Right lobe of liver (tissue), 6 donors: ENCODE data around the gene HNRNPLL. TPM values are rescaled to one million over a fixed set of nuclear protein-coding genes. Genes with fewer than 3 reads are reported as not detected.

Experiments used
- ATAC-seq, 4 donors: fragments of 200-7000 bp; cut with Tn5 transposase; one replicate each; pipeline ENCODE4 v1.9.1; 2020; ENCODE audit warnings: mild to moderate bottlenecking in 4 of 4, moderate library complexity in 4 of 4
- DNase-seq, 3 donors: peaks; one replicate each; pipeline ENCODE4 v3.0.0-alpha.2; 2020
- H3K27ac ChIP-seq, 3 donors: fragments of 200-600 bp; one replicate each; pipeline ENCODE4 v1.8.0; 2022
- H3K27me3 ChIP-seq, 2 donors: fragments of 200-600 bp; one replicate each; pipeline ENCODE4 v1.8.0; 2022
- H3K36me3 ChIP-seq, 4 donors: fragments of 200-600 bp; sonication (generic) in 1 of 4; one replicate each; pipeline versions ENCODE4 v1.5.1 to v1.8.0; 2017 to 2022; ENCODE audit warnings: control low read depth in 1 of 4
- H3K4me1 ChIP-seq, 4 donors: fragments of 200-600 bp; sonication (generic) in 1 of 4; one replicate each; pipeline versions ENCODE4 v1.5.1 to v1.8.0; 2017 to 2022; ENCODE audit warnings: control low read depth in 1 of 4
- H3K4me3 ChIP-seq, 3 donors: fragments of 200-600 bp; one replicate each; pipeline ENCODE4 v1.8.0; 2022
- H3K9me3 ChIP-seq, 4 donors: fragments of 200-600 bp; sonication (generic) in 1 of 4; one replicate each; pipeline versions ENCODE4 v1.5.1 to v1.8.0; 2017 to 2022; ENCODE audit warnings: control low read depth in 1 of 4
- POLR2A ChIP-seq: fragments of 450-650 bp; IDR thresholded peaks from one replicate; pipeline ENCODE4 v1.6.1; 2017; ENCODE audit warnings: antibody characterized with exemption, mild to moderate bottlenecking
- WGBS: methylation state at CpG from one replicate; pipeline ENCODE4 v1.1.6; 2018; ENCODE audit warnings: low coverage, low lambda C conversion rate; ENCODE audit not compliant: insufficient coverage; ENCODE audit errors: missing lambda C conversion rate; 5-methylcytosine and 5-hydroxymethylcytosine counted together
- intact Hi-C, 2 donors: fragments of 100-400 bp; cut with DNase I; formaldehyde crosslinking; loops; one replicate each; pipeline versions ENCODE4 v1.11.2 to v1.14.1; 2022
- total RNA-seq, 6 experiments: library from RNA; depleted of rRNA in 2 of 6; stranded (reverse); fragments of >200 nt in 2 of 6; fragmentation: NEBNext Ultra II Directional in 3 of 6; extraction: Animal tissue kit (Norgen Biotek cat#: 25700) in 3 of 6; gene quantifications; one replicate each; pipeline versions ENCODE4 v1.1.0 to v1.2.4, GENCODE V29; 2016 to 2023
- TF ChIP-seq, protein P1 (sequence below), 4 donors: fragments of 200-600 bp in 3 of 4; fragments of 450-650 bp in 1 of 4; IDR thresholded peaks; one replicate each; pipeline versions ENCODE4 v1.5.1 to v1.8.0; 2016 to 2022; ENCODE audit warnings: antibody characterized with exemption in 4 of 4, mild to moderate bottlenecking in 2 of 4
- donor health status: DM: no; HTN: yes; CAD: no.
- donor health status: DM: no; HTN: no; CAD: no.
- donor health status: DM: no; HTN: no; CAD: no.
- donor health status: DM: no; HTN: yes; CAD: no.
- donor health status: DM: no; HTN: yes; CAD: no.

Gene HNRNPLL
- total RNA-seq, 6 experiments from 2014 or later, result 9.2 to 15.9 (median 13.9) TPM

DNA sequence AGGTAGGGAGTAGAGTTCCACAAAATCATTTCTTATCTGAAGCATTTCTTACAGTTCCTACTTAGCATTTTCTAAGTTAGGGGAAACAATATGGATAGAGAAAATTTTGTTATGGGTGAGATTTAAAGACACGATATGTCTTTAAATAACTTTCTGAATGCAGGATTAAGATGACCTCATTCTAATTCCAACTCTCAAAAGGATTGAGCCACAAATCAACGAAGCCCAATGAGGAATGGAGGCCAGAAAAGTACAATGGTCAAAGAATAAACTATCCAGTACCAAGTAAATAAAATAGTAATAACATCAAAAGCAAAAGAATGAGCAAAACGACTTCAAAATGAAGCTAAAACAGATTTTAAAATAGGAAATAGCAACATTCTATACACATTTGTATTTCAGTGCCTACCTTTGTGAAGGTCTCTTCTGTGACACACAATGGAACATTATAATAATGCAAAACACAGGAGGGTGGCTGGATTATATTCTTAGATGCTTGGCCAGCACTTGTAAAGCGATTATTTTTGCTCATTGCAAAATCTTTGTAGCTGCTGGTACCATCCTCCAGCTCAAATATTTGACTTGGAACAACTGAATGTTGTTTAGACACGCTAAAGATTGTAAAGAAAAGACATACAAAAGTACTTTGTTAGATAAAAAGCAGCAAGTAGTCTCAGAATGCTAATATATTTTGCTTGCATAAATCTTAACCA lies 33.8 kb downstream of the HNRNPLL start:
- DNase-seq, result no peak
- Histone ChIP-seq H3K27ac (no peak overlapping the region), H3K4me3 (no peak overlapping the region), H3K36me3 (peaks cover 0 to 36% (median 4%) of the 10 kb centered on the region in 4 donors), H3K27me3 (no peaks in the 10 kb centered on the region), H3K9me3 (no peaks in the 10 kb centered on the region), H3K4me1 (peaks cover 0 to 21% (median 10%) of the 10 kb centered on the region in 4 donors)
- peak; percentile 69 to 91 (median 84) for ATAC-seq
- TF ChIP-seq, protein P1, sequence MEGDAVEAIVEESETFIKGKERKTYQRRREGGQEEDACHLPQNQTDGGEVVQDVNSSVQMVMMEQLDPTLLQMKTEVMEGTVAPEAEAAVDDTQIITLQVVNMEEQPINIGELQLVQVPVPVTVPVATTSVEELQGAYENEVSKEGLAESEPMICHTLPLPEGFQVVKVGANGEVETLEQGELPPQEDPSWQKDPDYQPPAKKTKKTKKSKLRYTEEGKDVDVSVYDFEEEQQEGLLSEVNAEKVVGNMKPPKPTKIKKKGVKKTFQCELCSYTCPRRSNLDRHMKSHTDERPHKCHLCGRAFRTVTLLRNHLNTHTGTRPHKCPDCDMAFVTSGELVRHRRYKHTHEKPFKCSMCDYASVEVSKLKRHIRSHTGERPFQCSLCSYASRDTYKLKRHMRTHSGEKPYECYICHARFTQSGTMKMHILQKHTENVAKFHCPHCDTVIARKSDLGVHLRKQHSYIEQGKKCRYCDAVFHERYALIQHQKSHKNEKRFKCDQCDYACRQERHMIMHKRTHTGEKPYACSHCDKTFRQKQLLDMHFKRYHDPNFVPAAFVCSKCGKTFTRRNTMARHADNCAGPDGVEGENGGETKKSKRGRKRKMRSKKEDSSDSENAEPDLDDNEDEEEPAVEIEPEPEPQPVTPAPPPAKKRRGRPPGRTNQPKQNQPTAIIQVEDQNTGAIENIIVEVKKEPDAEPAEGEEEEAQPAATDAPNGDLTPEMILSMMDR (IDR thresholded peaks at IDR 0.05), result no peak
- no peak for TF ChIP-seq POLR2A
- WGBS, result 32% methylated on average over 5 of the region's 5 CpGs
- intact Hi-C loops, result no loop called here

DNA sequence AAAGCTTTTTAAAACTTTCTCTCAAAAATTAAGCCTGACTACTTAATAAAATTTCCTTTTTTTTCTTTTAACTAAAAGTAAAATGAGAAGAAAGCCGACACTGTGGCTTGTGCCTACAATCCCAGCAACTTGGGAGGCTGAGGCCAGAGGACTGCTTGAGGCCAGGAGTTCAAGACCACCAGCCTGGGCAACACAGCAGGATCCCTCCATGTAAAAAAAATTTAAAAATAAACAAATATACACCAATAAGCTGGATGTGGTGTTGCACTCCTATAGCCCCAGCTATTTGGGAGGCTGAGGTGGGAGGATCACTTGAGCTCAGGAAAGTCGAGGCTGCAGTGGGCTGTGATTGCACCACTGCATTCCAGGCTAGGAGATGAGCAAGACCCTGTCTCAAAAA lies 37.4 kb downstream of the HNRNPLL start:
- intact Hi-C loops, result no loop called here
- Histone ChIP-seq H3K36me3 (peaks cover 0 to 29% (median 4%) of the 10 kb centered on the region in 4 donors), H3K9me3 (no peaks in the 10 kb centered on the region), H3K4me1 (peaks cover 0 to 20% (median 9%) of the 10 kb centered on the region in 4 donors), H3K4me3 (no peak overlapping the region), H3K27ac (no peak overlapping the region), H3K27me3 (no peaks in the 10 kb centered on the region)
- no peak for DNase-seq
- WGBS, result 96% methylated on average over 2 of the region's 2 CpGs
- TF ChIP-seq, protein P1 (IDR thresholded peaks at IDR 0.05), result no peak
- ATAC-seq, result no peak

DNA sequence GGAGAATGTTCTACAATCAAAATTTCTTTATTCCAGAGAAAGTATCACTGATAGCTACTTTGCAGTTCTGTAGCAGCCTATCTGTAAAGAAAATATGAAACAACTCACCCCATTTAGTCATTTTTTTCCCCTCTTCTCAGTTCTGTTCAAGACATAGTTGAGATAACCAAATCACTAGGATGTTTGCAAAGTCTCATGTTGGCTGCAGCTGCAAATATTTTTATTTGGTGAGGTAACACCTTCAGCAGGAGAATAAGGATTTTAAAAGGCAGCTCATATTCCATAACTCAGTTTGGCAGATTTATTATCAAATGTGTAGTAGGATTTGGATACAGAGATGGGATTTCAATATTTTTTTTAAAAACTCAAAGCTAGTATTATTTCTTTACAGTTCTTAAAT lies 41.0 kb downstream of the HNRNPLL start:
- TF ChIP-seq, protein P1 (IDR thresholded peaks at IDR 0.05), result no peak
- TF ChIP-seq POLR2A, result no peak
- Histone ChIP-seq H3K27ac (no peak overlapping the region), H3K4me3 (no peak overlapping the region), H3K27me3 (no peaks in the 10 kb centered on the region), H3K9me3 (no peaks in the 10 kb centered on the region), H3K36me3 (peaks cover 0 to 14% (median 0%) of the 10 kb centered on the region in 4 donors), H3K4me1 (no peaks in the 10 kb centered on the region)
- DNase-seq (no peak), ATAC-seq (no peak)
- intact Hi-C loops, result no loop called here

DNA sequence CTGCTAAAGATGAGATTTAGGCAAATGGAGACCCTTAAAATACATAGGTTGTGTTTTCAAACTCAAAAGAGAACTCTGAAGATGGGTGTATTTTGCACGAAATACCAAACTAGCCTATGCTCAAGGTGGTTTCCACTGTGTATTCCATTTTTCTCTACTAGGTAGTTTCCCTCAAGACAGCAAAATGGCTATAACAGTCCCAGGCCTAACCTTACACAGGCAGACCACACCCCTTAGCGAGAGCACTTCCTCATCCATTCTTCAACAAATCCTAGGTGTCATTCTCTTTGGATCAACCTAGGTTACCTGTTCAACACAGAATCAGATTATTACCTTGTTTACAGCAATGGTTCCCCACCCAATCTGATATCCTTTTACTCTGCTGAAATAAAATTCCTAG lies 42.6 kb downstream of the HNRNPLL start:
- no peak for TF ChIP-seq POLR2A
- TF ChIP-seq, protein P1 (IDR thresholded peaks at IDR 0.05), result no peak
- Histone ChIP-seq H3K27ac (no peak overlapping the region), H3K4me3 (no peak overlapping the region), H3K9me3 (no peaks in the 10 kb centered on the region), H3K27me3 (no peaks in the 10 kb centered on the region), H3K4me1 (no peaks in the 10 kb centered on the region), H3K36me3 (peaks cover 0 to 8% (median 0%) of the 10 kb centered on the region in 4 donors)
- intact Hi-C loops, result no loop called here
- no peak for ATAC-seq
- DNase-seq, result no peak
- 100% methylated on average over 2 of the region's 2 CpGs for WGBS
